NCI-H774 (cell line): ENCODE data around the gene SPTBN5.
A peak's percentile ranks its signal among the peaks of the same experiment; 100 is the strongest.
"Not testable (repeated sequence)": the region's sequence is repeated elsewhere in the genome, so short reads cannot be mapped to it uniquely, and the experiment has no call there.

Experiments
- DNase-seq: peaks from one replicate; lab custom pipeline; 2025; lab: John Stamatoyannopoulos, UW

SPTBN5 gene

GRCh38 chr15:41844814-41845213, 49.0 kb downstream of the SPTBN5 start:
- no peak for DNase-seq

- no peak for DNase-seq
Observed at GRCh38 chr15:41843571-41843970, 50.3 kb downstream of the SPTBN5 start.

- DNase-seq: no peak
Observed at GRCh38 chr15:41842229-41842628, 51.6 kb downstream of the SPTBN5 start.

- DNase-seq: no peak
Observed at GRCh38 chr15:41841131-41841530, 52.7 kb downstream of the SPTBN5 start.

GRCh38 chr15:41840673-41841072, 53.2 kb downstream of the SPTBN5 start:
- no peak for DNase-seq

GRCh38 chr15:41839781-41840491, 53.9 kb downstream of the SPTBN5 start:
- no peak for DNase-seq

- DNase-seq: no peak
Observed at GRCh38 chr15:41838400-41838897, 55.4 kb downstream of the SPTBN5 start, which contains the start of gene PLA2G4B. PLA2G4B (plus strand) TSS chr15:41838847; CDS start chr15:41838914, 67 bp downstream.

GRCh38 chr15:41836713-41837454, 57.0 kb downstream of the SPTBN5 start:
- no peak for DNase-seq

GRCh38 chr15:41836073-41836472, 57.8 kb downstream of the SPTBN5 start:
- no peak for DNase-seq

- DNase-seq: no peak
Observed at GRCh38 chr15:41834096-41834495, 59.8 kb downstream of the SPTBN5 start.

- no peak for DNase-seq
Observed at GRCh38 chr15:41832875-41833274, 61.0 kb downstream of the SPTBN5 start.

- DNase-seq: no peak
Observed at GRCh38 chr15:41832208-41832607, 61.6 kb downstream of the SPTBN5 start.

- not testable (repeated sequence) for DNase-seq
Observed at GRCh38 chr15:41831291-41831690, 62.6 kb downstream of the SPTBN5 start.

GRCh38 chr15:41829959-41830646, 63.8 kb downstream of the SPTBN5 start:
- no peak for DNase-seq

- DNase-seq: no peak
Observed at GRCh38 chr15:41828807-41829141, 65.1 kb downstream of the SPTBN5 start.

GRCh38 chr15:41827880-41828806, 65.7 kb downstream of the SPTBN5 start, which contains the start of gene JMJD7:
JMJD7 (plus strand) TSS chr15:41828092; CDS start chr15:41828125, 33 bp downstream.
- peak; percentile 82 for DNase-seq

GRCh38 chr15:41827290-41827879, 66.5 kb downstream of the SPTBN5 start:
- no peak for DNase-seq

- no peak for DNase-seq
Observed at GRCh38 chr15:41825572-41826535, 68.0 kb downstream of the SPTBN5 start.

GRCh38 chr15:41825145-41825544, 68.7 kb downstream of the SPTBN5 start:
- DNase-seq: no peak
